Endodermal cell (in vitro differentiated cells): ENCODE measurements around the gene RASL11B. TPM values are rescaled to one million over a fixed set of nuclear protein-coding genes. Genes with fewer than 3 reads are reported as not detected.

Experiments used
- DNase-seq: peaks from one replicate; pipeline ENCODE4 v3.0.0-alpha.2; 2017
- H3K27ac ChIP-seq: 2 replicates; pipeline ENCODE4 v1.5.1; 2013; ENCODE audit warnings: mild to moderate bottlenecking, low read depth, low read length, moderate library complexity
- H3K27me3 ChIP-seq: 2 replicates; pipeline ENCODE4 v1.6.1; 2013; ENCODE audit warnings: mild to moderate bottlenecking, low read length, moderate library complexity; ENCODE audit not compliant: insufficient read depth, control insufficient read depth, poor library complexity, severe bottlenecking
- H3K36me3 ChIP-seq: 2 replicates; pipeline ENCODE4 v1.7.0; 2013; ENCODE audit warnings: mild to moderate bottlenecking, low read length, moderate library complexity; ENCODE audit not compliant: control insufficient read depth, insufficient read depth
- H3K4me1 ChIP-seq: one replicate; pipeline ENCODE4 v1.7.0; 2013; ENCODE audit warnings: low read length; ENCODE audit not compliant: control insufficient read depth, insufficient read depth
- H3K4me3 ChIP-seq: 2 replicates; pipeline ENCODE4 v1.5.1; 2013; ENCODE audit warnings: mild to moderate bottlenecking, low read length, moderate library complexity
- H3K9ac ChIP-seq: 2 replicates; pipeline ENCODE4 v1.6.1; 2013; ENCODE audit warnings: mild to moderate bottlenecking, low read length, moderate library complexity; ENCODE audit not compliant: poor library complexity, severe bottlenecking; ENCODE audit errors: extremely low read depth
- H3K9me3 ChIP-seq: 2 replicates; pipeline ENCODE4 v1.6.1; 2013; ENCODE audit warnings: mild to moderate bottlenecking, low read length, moderate library complexity; ENCODE audit not compliant: control insufficient read depth
- H3K27ac Mint-ChIP-seq: 2 replicates; pipeline ENCODE4 v1.8.0; 2020; ENCODE audit warnings: mixed read lengths
- H3K27me3 Mint-ChIP-seq: 2 replicates; pipeline ENCODE4 v1.8.0; 2021; ENCODE audit warnings: mild to moderate bottlenecking, mixed read lengths; ENCODE audit not compliant: insufficient read depth
- H3K36me3 Mint-ChIP-seq: 2 replicates; pipeline ENCODE4 v1.8.0; 2020; ENCODE audit warnings: low read depth, mixed read lengths
- H3K4me1 Mint-ChIP-seq: 2 replicates; pipeline ENCODE4 v1.8.0; 2020; ENCODE audit warnings: mixed read lengths
- H3K4me3 Mint-ChIP-seq: 2 replicates; pipeline ENCODE4 v1.8.0; 2020; ENCODE audit warnings: mild to moderate bottlenecking, moderate library complexity, mixed read lengths
- H3K9me3 Mint-ChIP-seq: 2 replicates; pipeline ENCODE4 v1.8.0; 2020; ENCODE audit warnings: mild to moderate bottlenecking, mixed read lengths
- WGBS, 2 experiments: methylation state at CpG; one replicate each; pipeline versions ENCODE4 v1.1.5 to v1.1.7; 2013; ENCODE audit warnings: missing lambda C conversion rate in 2 of 2, mixed read lengths in 1 of 2; ENCODE audit not compliant: insufficient coverage in 1 of 2, insufficient read length in 1 of 2; 5-methylcytosine and 5-hydroxymethylcytosine counted together
- total RNA-seq, 2 donors: library from RNA; stranded (reverse); fragmentation: NEBNext Ultra II Directional in 1 of 2; extraction: Animal tissue kit (Norgen Biotek cat#: 25700) in 1 of 2; gene quantifications; 2 replicates in 1 of 2; 3 replicates in 1 of 2; pipeline ENCODE4 v1.2.1, GENCODE V29; 2021
- TF ChIP-seq, protein P1 (sequence below): fragments of 200-600 bp; sonication (generic); conservative IDR thresholded peaks from 2 replicates; pipeline ENCODE4 v1.5.0; 2021; ENCODE audit warnings: antibody characterized with exemption, mild to moderate bottlenecking

RASL11B gene
- total RNA-seq, 2 donors from 2014 or later = 7.0 to 12.7 TPM

GRCh38 chr4:52869656-52870055 lies 7.5 kb downstream of the RASL11B start:
- no peaks in the 10 kb centered on the region for H3K9me3 ChIP-seq
- peaks cover 25% of the 10 kb centered on the region for H3K36me3 ChIP-seq
- no peak overlapping the region for H3K4me3 ChIP-seq
- H3K9ac ChIP-seq = no peak overlapping the region
- no peaks in the 10 kb centered on the region for H3K9me3 Mint-ChIP-seq
- no peaks in the 10 kb centered on the region for H3K27me3 ChIP-seq
- H3K27ac Mint-ChIP-seq = no peak overlapping the region
- peaks cover 12% of the 10 kb centered on the region for H3K4me1 ChIP-seq
- DNase-seq = no peak
- TF ChIP-seq, protein P1, sequence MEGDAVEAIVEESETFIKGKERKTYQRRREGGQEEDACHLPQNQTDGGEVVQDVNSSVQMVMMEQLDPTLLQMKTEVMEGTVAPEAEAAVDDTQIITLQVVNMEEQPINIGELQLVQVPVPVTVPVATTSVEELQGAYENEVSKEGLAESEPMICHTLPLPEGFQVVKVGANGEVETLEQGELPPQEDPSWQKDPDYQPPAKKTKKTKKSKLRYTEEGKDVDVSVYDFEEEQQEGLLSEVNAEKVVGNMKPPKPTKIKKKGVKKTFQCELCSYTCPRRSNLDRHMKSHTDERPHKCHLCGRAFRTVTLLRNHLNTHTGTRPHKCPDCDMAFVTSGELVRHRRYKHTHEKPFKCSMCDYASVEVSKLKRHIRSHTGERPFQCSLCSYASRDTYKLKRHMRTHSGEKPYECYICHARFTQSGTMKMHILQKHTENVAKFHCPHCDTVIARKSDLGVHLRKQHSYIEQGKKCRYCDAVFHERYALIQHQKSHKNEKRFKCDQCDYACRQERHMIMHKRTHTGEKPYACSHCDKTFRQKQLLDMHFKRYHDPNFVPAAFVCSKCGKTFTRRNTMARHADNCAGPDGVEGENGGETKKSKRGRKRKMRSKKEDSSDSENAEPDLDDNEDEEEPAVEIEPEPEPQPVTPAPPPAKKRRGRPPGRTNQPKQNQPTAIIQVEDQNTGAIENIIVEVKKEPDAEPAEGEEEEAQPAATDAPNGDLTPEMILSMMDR = no peak
- H3K27ac ChIP-seq = peak overlapping the region; percentile 44
- H3K4me3 Mint-ChIP-seq = no peak overlapping the region
- 0% methylated on average over 1 of the region's 1 CpG; no CpG with 5 or more reads in 1 of the 2 experiments for WGBS, 2 experiments
- peaks cover 7% of the 10 kb centered on the region for H3K27me3 Mint-ChIP-seq
- peaks cover 32% of the 10 kb centered on the region for H3K4me1 Mint-ChIP-seq
- peaks cover 19% of the 10 kb centered on the region for H3K36me3 Mint-ChIP-seq

DNA sequence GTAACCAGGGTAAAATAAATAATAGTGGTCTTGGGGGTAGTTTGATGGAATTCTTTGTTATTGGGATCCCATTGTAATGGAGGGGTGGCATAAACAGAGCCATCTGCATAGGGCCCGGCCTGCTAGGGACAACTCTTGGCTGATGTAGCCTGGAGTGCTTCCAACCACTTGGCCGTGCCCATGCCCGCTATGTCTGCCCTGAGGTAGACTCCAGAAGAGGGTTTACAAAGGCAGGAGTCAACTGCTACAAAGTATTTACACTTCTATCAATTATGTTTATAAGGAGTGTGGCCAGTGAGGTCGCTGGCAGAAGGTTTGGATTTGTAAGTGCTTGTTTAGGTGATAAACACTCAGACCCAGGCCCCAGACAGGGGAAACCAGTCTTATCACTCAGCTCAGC lies 8.1 kb downstream of the RASL11B start:
- no peaks in the 10 kb centered on the region for H3K27me3 ChIP-seq
- H3K4me1 ChIP-seq = peaks cover 16% of the 10 kb centered on the region
- H3K4me3 Mint-ChIP-seq = no peak overlapping the region
- no peaks in the 10 kb centered on the region for H3K9me3 Mint-ChIP-seq
- TF ChIP-seq, protein P1 = no peak
- no peak overlapping the region for H3K27ac ChIP-seq
- no peak overlapping the region for H3K4me3 ChIP-seq
- peaks cover 20% of the 10 kb centered on the region for H3K36me3 ChIP-seq
- H3K27me3 Mint-ChIP-seq = peaks cover 11% of the 10 kb centered on the region
- H3K4me1 Mint-ChIP-seq = peaks cover 36% of the 10 kb centered on the region
- H3K36me3 Mint-ChIP-seq = peaks cover 13% of the 10 kb centered on the region
- H3K9ac ChIP-seq = no peak overlapping the region
- no peak overlapping the region for H3K27ac Mint-ChIP-seq
- no peak for DNase-seq
- H3K9me3 ChIP-seq = no peaks in the 10 kb centered on the region
- WGBS, 2 experiments = 90% methylated on average over 4 of the region's 4 CpGs; no CpG with 5 or more reads in 1 of the 2 experiments

- peak overlapping the region; percentile 36 for H3K27ac Mint-ChIP-seq
- no peaks in the 10 kb centered on the region for H3K9me3 Mint-ChIP-seq
- H3K36me3 Mint-ChIP-seq = no peaks in the 10 kb centered on the region
- no peaks in the 10 kb centered on the region for H3K36me3 ChIP-seq
- peaks cover 25% of the 10 kb centered on the region for H3K4me1 ChIP-seq
- TF ChIP-seq, protein P1 = no peak
- DNase-seq = peak; percentile 35
- H3K4me3 ChIP-seq = peak overlapping the region; percentile 73
- peak overlapping the region; percentile 28 for H3K9ac ChIP-seq
- 50% methylated on average over 1 of the region's 1 CpG; no CpG with 5 or more reads in 1 of the 2 experiments for WGBS, 2 experiments
- H3K27ac ChIP-seq = peak overlapping the region; percentile 85
- H3K4me1 Mint-ChIP-seq = peaks cover 43% of the 10 kb centered on the region
- no peaks in the 10 kb centered on the region for H3K9me3 ChIP-seq
- peaks cover 15% of the 10 kb centered on the region for H3K27me3 Mint-ChIP-seq
- H3K4me3 Mint-ChIP-seq = no peak overlapping the region
- no peaks in the 10 kb centered on the region for H3K27me3 ChIP-seq
Measured at GRCh38 chr4:52873191-52873590, 11.1 kb downstream of the RASL11B start.
